DND-41 (cell line): Measurements from ENCODE around the gene IL7R.

Experiments used
- CTCF ChIP-seq: IDR thresholded peaks from 2 replicates; pipeline ENCODE4 v1.5.1; 2012; ENCODE audit warnings: borderline replicate concordance, low read length, moderate library complexity, mild to moderate bottlenecking; ENCODE audit not compliant: poor library complexity, severe bottlenecking; ENCODE audit errors: extremely low read depth
- EZH2 ChIP-seq: IDR thresholded peaks from 3 replicates; pipeline ENCODE4 v1.6.1; 2012; ENCODE audit warnings: borderline replicate concordance, low read depth, mild to moderate bottlenecking, moderate library complexity, low read length, inconsistent platforms; ENCODE audit not compliant: severe bottlenecking

GRCh38 chr5:35853631-35854030 is 3.1 kb upstream of the IL7R start:
- TF ChIP-seq CTCF (no peak), EZH2 (no peak)
